ENCODE data around the gene SNU13.

DNA sequence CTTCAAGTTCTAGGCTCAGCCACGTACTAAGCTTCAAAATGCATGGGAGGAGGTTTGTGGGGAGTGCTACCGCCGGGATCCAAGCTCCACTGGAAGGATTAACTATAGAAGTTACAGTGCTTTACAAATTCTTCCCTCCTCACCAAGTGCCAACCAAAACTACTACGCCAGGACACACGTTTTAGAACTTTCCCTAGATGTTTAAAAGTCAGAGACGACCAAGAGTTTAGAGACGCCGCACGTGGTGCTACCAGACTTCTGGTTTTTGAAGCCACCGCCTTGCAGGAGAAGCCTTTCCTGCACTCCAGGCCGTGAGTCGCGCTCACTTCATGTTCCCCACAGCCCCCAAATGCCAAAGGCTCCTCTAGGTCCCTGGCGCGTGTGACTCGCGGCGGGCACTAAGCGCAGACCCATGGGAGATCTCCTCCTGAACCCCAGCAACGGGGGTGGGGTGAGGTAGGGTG is 734 bp downstream of the SNU13 start:
- no peak for TF ChIP-seq GATA2 (IDR thresholded peaks at IDR 0.05; ENCODE audit: low read depth, low read length)
- no peak for TF ChIP-seq GATA3 (IDR thresholded peaks at IDR 0.05; ENCODE audit: low read depth, low read length)
